AG08396 (cell line): ENCODE results near the gene HOXC4.

Experiments used
- DNase-seq: peaks from one replicate; pipeline ENCODE4 v3.0.0; 2012; ENCODE audit warnings: low spot score, mixed read lengths

HOXC4 gene

GRCh38 chr12:54016051-54016450 lies 37.6 kb upstream of the HOXC4 start:
- DNase-seq, result no peak

GRCh38 chr12:54016478-54016964 lies 37.1 kb upstream of the HOXC4 start:
- DNase-seq, result peak; percentile 61

- DNase-seq, result no peak
These were observed 36.4 kb upstream of the HOXC4 start for GRCh38 chr12:54017027-54017788.

GRCh38 chr12:54017878-54018467 lies 35.7 kb upstream of the HOXC4 start:
- peak; percentile 92 for DNase-seq

GRCh38 chr12:54018468-54018984 lies 35.1 kb upstream of the HOXC4 start:
- no peak for DNase-seq

GRCh38 chr12:54019091-54019811 lies 34.4 kb upstream of the HOXC4 start:
- no peak for DNase-seq

- DNase-seq, result no peak
These were observed 33.6 kb upstream of the HOXC4 start for GRCh38 chr12:54019924-54020590.

GRCh38 chr12:54020591-54021405 lies 32.8 kb upstream of the HOXC4 start:
- no peak for DNase-seq

GRCh38 chr12:54021432-54022013 lies 32.1 kb upstream of the HOXC4 start:
- no peak for DNase-seq

- DNase-seq, result no peak
These were observed 30.4 kb upstream of the HOXC4 start for GRCh38 chr12:54022960-54023884.

GRCh38 chr12:54024127-54024526 lies 29.5 kb upstream of the HOXC4 start:
- no peak for DNase-seq

GRCh38 chr12:54024581-54025305 lies 28.9 kb upstream of the HOXC4 start:
- no peak for DNase-seq

GRCh38 chr12:54025499-54026405 lies 27.9 kb upstream of the HOXC4 start:
- DNase-seq, result no peak

GRCh38 chr12:54026640-54027441 lies 26.8 kb upstream of the HOXC4 start:
- DNase-seq, result no peak

- no peak for DNase-seq
These were observed 26.2 kb upstream of the HOXC4 start for GRCh38 chr12:54027442-54027786.

GRCh38 chr12:54028314-54029201 lies 25.1 kb upstream of the HOXC4 start, which contains the start of gene HOXC6:
Gene HOXC6, plus strand, starts transcription at chr12:54028440. Its CDS starts 82 bp downstream, at chr12:54028522.
- DNase-seq, result peak; percentile 84
